Neural progenitor cell (in vitro differentiated cells): ENCODE measurements around the gene IFITM2. TPM values are rescaled to one million over a fixed set of nuclear protein-coding genes. Genes with fewer than 3 reads are reported as not detected.

Experiments
- DNase-seq: peaks from one replicate; pipeline ENCODE4 v3.0.0-alpha.2; 2016; ENCODE audit warnings: low spot score
- H2AFZ ChIP-seq: fragments of 200-600 bp; sonication (generic); replicated peaks from 2 replicates; pipeline ENCODE4 v1.6.1; 2016; ENCODE audit warnings: antibody characterized with exemption
- H3F3A ChIP-seq: fragments of 200-600 bp; sonication (generic); 2 replicates; pipeline ENCODE4 v1.6.1; 2016; ENCODE audit warnings: antibody characterized with exemption, low read depth
- H3K27ac ChIP-seq: fragments of 200-600 bp; sonication (generic); 2 replicates; pipeline ENCODE4 v1.5.1; 2016; ENCODE audit warnings: mild to moderate bottlenecking
- H3K27me3 ChIP-seq: fragments of 200-600 bp; sonication (generic); 2 replicates; pipeline ENCODE4 v1.6.1; 2016; ENCODE audit warnings: mild to moderate bottlenecking, moderate library complexity
- H3K36me3 ChIP-seq: fragments of 200-600 bp; sonication (generic); 2 replicates; pipeline ENCODE4 v1.5.1; 2016
- H3K4me1 ChIP-seq: fragments of 200-600 bp; sonication (generic); 2 replicates; pipeline ENCODE4 v1.6.1; 2016; ENCODE audit warnings: mixed run types
- H3K4me2 ChIP-seq: fragments of 200-600 bp; sonication (generic); 2 replicates; pipeline ENCODE4 v1.6.1; 2016
- H3K4me3 ChIP-seq: fragments of 200-600 bp; sonication (generic); 2 replicates; pipeline ENCODE4 v1.5.1; 2016
- H3K79me2 ChIP-seq: fragments of 200-600 bp; sonication (generic); 2 replicates; pipeline ENCODE4 v1.6.1; 2016; ENCODE audit warnings: low read depth
- H3K9ac ChIP-seq: fragments of 200-600 bp; sonication (generic); 2 replicates; pipeline ENCODE4 v1.6.1; 2016
- H3K9me3 ChIP-seq: fragments of 200-600 bp; sonication (generic); 2 replicates; pipeline ENCODE4 v1.5.1; 2016; ENCODE audit warnings: low read depth
- H4K20me1 ChIP-seq: fragments of 200-600 bp; sonication (generic); 2 replicates; pipeline ENCODE4 v1.6.1; 2016; ENCODE audit warnings: low read depth
- H3K27ac Mint-ChIP-seq: 3 replicates; pipeline ENCODE4 v1.8.0; 2021; ENCODE audit warnings: mixed read lengths
- H3K27me3 Mint-ChIP-seq: 2 replicates; pipeline ENCODE4 v1.8.0; 2022; ENCODE audit warnings: low read depth, mild to moderate bottlenecking, inconsistent platforms, moderate library complexity, mixed read lengths; ENCODE audit not compliant: insufficient read depth
- H3K36me3 Mint-ChIP-seq: 3 replicates; pipeline ENCODE4 v1.8.0; 2021; ENCODE audit warnings: mixed read lengths
- H3K4me1 Mint-ChIP-seq: 3 replicates; pipeline ENCODE4 v1.8.0; 2021; ENCODE audit warnings: mixed read lengths
- H3K4me3 Mint-ChIP-seq: 3 replicates; pipeline ENCODE4 v1.8.0; 2021; ENCODE audit warnings: mild to moderate bottlenecking, moderate library complexity, mixed read lengths
- H3K9me3 Mint-ChIP-seq: 3 replicates; pipeline ENCODE4 v1.8.0; 2020; ENCODE audit warnings: mixed read lengths
- CTCF ChIP-seq: fragments of 200-600 bp; sonication (generic); IDR thresholded peaks from 2 replicates; pipeline ENCODE4 v1.5.1; 2017; ENCODE audit warnings: antibody characterized with exemption, mild to moderate bottlenecking
- EZH2 ChIP-seq: fragments of 200-600 bp; sonication (generic); IDR thresholded peaks from 2 replicates; pipeline ENCODE4 v1.6.1; 2017; ENCODE audit warnings: antibody characterized with exemption, mild to moderate bottlenecking, moderate library complexity
- EZH2phosphoT487 ChIP-seq: fragments of 200-600 bp; sonication (generic); IDR thresholded peaks from 2 replicates; pipeline ENCODE4 v1.6.1; 2017; ENCODE audit warnings: antibody characterized with exemption
- total RNA-seq: library from RNA; depleted of rRNA; stranded (reverse); fragments of >200 nt; gene quantifications from 2 replicates; pipeline ENCODE4 v1.2.3, GENCODE V29; 2015; ENCODE audit warnings: low replicate concordance

The IFITM2 gene
- total RNA-seq, 1 donor from 2014 or later: 10.5 TPM

GRCh38 chr11:334264-334994 is 26.8 kb downstream of the IFITM2 start:
- Mint-ChIP-seq H3K36me3 (peaks cover 4% of the 10 kb centered on the region), H3K27ac (peak overlapping the region; percentile 97), H3K9me3 (peaks cover 25% of the 10 kb centered on the region), H3K4me3 (peak overlapping the region; percentile 82), H3K27me3 (peaks cover 11% of the 10 kb centered on the region), H3K4me1 (peaks cover 54% of the 10 kb centered on the region)
- Histone ChIP-seq H2AFZ (peak overlapping the region; percentile 75), H3F3A (peaks cover 33% of the 10 kb centered on the region), H4K20me1 (no peaks in the 10 kb centered on the region), H3K27me3 (no peaks in the 10 kb centered on the region), H3K4me2 (peak overlapping the region; percentile 74), H3K9ac (no peak overlapping the region), H3K36me3 (no peaks in the 10 kb centered on the region), H3K4me3 (peak overlapping the region; percentile 32), H3K27ac (peak overlapping the region; percentile 71), H3K79me2 (no peaks in the 10 kb centered on the region), H3K4me1 (peaks cover 37% of the 10 kb centered on the region), H3K9me3 (no peaks in the 10 kb centered on the region)
- DNase-seq: peak; percentile 83
- no peak for TF ChIP-seq CTCF
- no peak for TF ChIP-seq EZH2phosphoT487
- TF ChIP-seq EZH2: no peak

GRCh38 chr11:335779-336658 is 28.4 kb downstream of the IFITM2 start:
- Mint-ChIP-seq H3K9me3 (peaks cover 16% of the 10 kb centered on the region), H3K36me3 (peaks cover 4% of the 10 kb centered on the region), H3K27ac (peak overlapping the region; percentile 97), H3K27me3 (peaks cover 11% of the 10 kb centered on the region), H3K4me3 (peak overlapping the region; percentile 59), H3K4me1 (peaks cover 55% of the 10 kb centered on the region)
- Histone ChIP-seq H3K27me3 (no peaks in the 10 kb centered on the region), H3K4me1 (peaks cover 48% of the 10 kb centered on the region), H3K27ac (peak overlapping the region; percentile 46), H3K9me3 (no peaks in the 10 kb centered on the region), H3K4me3 (no peak overlapping the region), H3K4me2 (peak overlapping the region; percentile 74), H3F3A (peaks cover 38% of the 10 kb centered on the region), H3K9ac (no peak overlapping the region), H3K36me3 (no peaks in the 10 kb centered on the region), H3K79me2 (no peaks in the 10 kb centered on the region), H4K20me1 (no peaks in the 10 kb centered on the region), H2AFZ (peak overlapping the region; percentile 1)
- TF ChIP-seq EZH2: no peak
- no peak for TF ChIP-seq CTCF
- no peak for TF ChIP-seq EZH2phosphoT487
- DNase-seq: peak; percentile 55

GRCh38 chr11:336659-337198 is 29.1 kb downstream of the IFITM2 start:
- Histone ChIP-seq H3K79me2 (no peaks in the 10 kb centered on the region), H3K4me1 (peaks cover 53% of the 10 kb centered on the region), H3K9ac (no peak overlapping the region), H3K27me3 (no peaks in the 10 kb centered on the region), H3K4me2 (no peak overlapping the region), H2AFZ (peak overlapping the region; percentile 1), H3F3A (peaks cover 38% of the 10 kb centered on the region), H3K27ac (no peak overlapping the region), H3K36me3 (no peaks in the 10 kb centered on the region), H3K9me3 (no peaks in the 10 kb centered on the region), H4K20me1 (no peaks in the 10 kb centered on the region), H3K4me3 (no peak overlapping the region)
- Mint-ChIP-seq H3K4me1 (peaks cover 62% of the 10 kb centered on the region), H3K4me3 (no peak overlapping the region), H3K27me3 (peaks cover 16% of the 10 kb centered on the region), H3K36me3 (peaks cover 4% of the 10 kb centered on the region), H3K9me3 (peaks cover 11% of the 10 kb centered on the region), H3K27ac (peak overlapping the region; percentile 97)
- TF ChIP-seq EZH2phosphoT487 (no peak), EZH2 (no peak), CTCF (no peak)
- DNase-seq: no peak
